Spleen (tissue), 11 donors: ENCODE data around the gene OR10G7. TPM values are rescaled to one million over a fixed set of nuclear protein-coding genes. Genes with fewer than 3 reads are reported as not detected.

Experiments used
- DNase-seq: peaks from one replicate; pipeline ENCODE4 v3.0.0-alpha.2; 2020
- H3K27ac ChIP-seq, 8 donors: fragments of 200-600 bp; sonication (generic) in 7 of 8; 1 replicate in 4 of 8; 2 replicates in 4 of 8; pipeline versions ENCODE4 v1.5.0 to v1.8.0; 2016 to 2021; ENCODE audit warnings: inconsistent platforms in 4 of 8, mild to moderate bottlenecking in 4 of 8, moderate library complexity in 1 of 8
- H3K27me3 ChIP-seq, 7 donors: fragments of 200-600 bp; sonication (generic) in 6 of 7; replicated peaks in 1 of 7; 1 replicate in 4 of 7; 2 replicates in 3 of 7; pipeline versions ENCODE4 v1.5.0 to v1.8.0; 2016 to 2021; ENCODE audit warnings: inconsistent platforms in 3 of 7, mild to moderate bottlenecking in 1 of 7
- H3K36me3 ChIP-seq, 6 donors: fragments of 200-600 bp; sonication (generic) in 5 of 6; 1 replicate in 4 of 6; 2 replicates in 2 of 6; pipeline versions ENCODE4 v1.5.0 to v1.8.0; 2016 to 2021; ENCODE audit warnings: inconsistent platforms in 2 of 6
- H3K4me1 ChIP-seq, 6 donors: fragments of 200-600 bp; sonication (generic) in 5 of 6; 1 replicate in 3 of 6; 2 replicates in 3 of 6; pipeline versions ENCODE4 v1.5.0 to v1.8.0; 2016 to 2021; ENCODE audit warnings: inconsistent platforms in 3 of 6
- H3K4me3 ChIP-seq, 8 donors: fragments of 200-600 bp; sonication (generic) in 7 of 8; 1 replicate in 4 of 8; 2 replicates in 4 of 8; pipeline versions ENCODE4 v1.5.0 to v1.8.0; 2016 to 2021; ENCODE audit warnings: inconsistent platforms in 4 of 8, mild to moderate bottlenecking in 4 of 8, moderate library complexity in 2 of 8
- H3K9me3 ChIP-seq, 8 donors: fragments of 200-600 bp; sonication (generic) in 7 of 8; 1 replicate in 4 of 8; 2 replicates in 4 of 8; pipeline versions ENCODE4 v1.5.0 to v1.8.0; 2016 to 2021; ENCODE audit warnings: inconsistent platforms in 4 of 8
- CTCF ChIP-seq, 11 experiments: fragments of 200-600 bp in 7 of 11; fragments of 450-650 bp in 4 of 11; sonication (generic) in 4 of 11; IDR thresholded peaks in 8 of 11; conservative IDR thresholded peaks in 3 of 11; 1 replicate in 7 of 11; 2 replicates in 4 of 11; pipeline versions ENCODE4 v1.4.0 to v1.8.0; 2016 to 2021; ENCODE audit warnings: antibody characterized with exemption in 11 of 11, inconsistent platforms in 4 of 11, mild to moderate bottlenecking in 1 of 11
- POLR2A ChIP-seq, 3 donors: fragments of 450-650 bp; IDR thresholded peaks; one replicate each; pipeline ENCODE4 v1.5.1; 2017; ENCODE audit warnings: antibody characterized with exemption in 3 of 3, mild to moderate bottlenecking in 1 of 3
- POLR2AphosphoS5 ChIP-seq, 3 donors: sonication (generic); formaldehyde crosslinking; IDR thresholded peaks; one replicate each; pipeline ENCODE4 v1.5.1; 2017; ENCODE audit warnings: antibody characterized with exemption in 3 of 3
- WGBS, 5 donors: extraction: QIAGEN DNeasy Blood & Tissue Kit in 3 of 5; methylation state at CpG; one replicate each; pipeline versions ENCODE4 v1.1.5 to v1.1.7; 2013 to 2018; 5-methylcytosine and 5-hydroxymethylcytosine counted together
- intact Hi-C: fragments of 100-400 bp; cut with DNase I; formaldehyde crosslinking; loops from one replicate; pipeline ENCODE4 v1.15.0; 2023; ENCODE audit warnings: low total_unique reads
- polyA plus RNA-seq, 3 donors: library from polyadenylated mRNA; stranded (reverse); fragments of 200-250 nt; gene quantifications; one replicate each; pipeline ENCODE4 v1.2.1, GENCODE V29; 2013
- total RNA-seq, 7 donors: library from RNA; depleted of rRNA in 3 of 7; stranded (reverse); fragments of >200 nt in 3 of 7; fragmentation: NEBNext Ultra II Directional in 4 of 7; extraction: Animal tissue kit (Norgen Biotek cat#: 25700) in 4 of 7; gene quantifications; one replicate each; pipeline versions ENCODE4 v1.1.0 to v1.2.1, GENCODE V29; 2016 to 2021
- donor health status: healthy with polysubstance abuse.
- donor health status: DM: no; HTN: no; CAD: no; lungs with moderate emphysema.
- donor health status: DM: no; HTN: no; CAD: no.
- donor health status: Bipolar disorder and iron deficiency.
- donor health status: healthy.
- donor health status: DM: no; HTN: no; CAD: no.
- donor health status: DM: yes; HTN: yes; CAD: no.

OR10G7 gene
- total and polyA plus RNA-seq, 10 donors: not detected

- Histone ChIP-seq H3K9me3 (no peaks in the 10 kb centered on the region), H3K4me1 (peaks cover 0 to 18% (median 13%) of the 10 kb centered on the region in 6 donors), H3K27ac (no peak overlapping the region), H3K27me3 (peaks cover 0 to 31% (median 8%) of the 10 kb centered on the region in 7 donors), H3K36me3 (no peaks in the 10 kb centered on the region), H3K4me3 (no peak overlapping the region)
- TF ChIP-seq POLR2AphosphoS5 (IDR thresholded peaks at IDR 0.05) (no peak), CTCF (IDR thresholded peaks at IDR 0.05 in 8 of 11, conservative IDR thresholded peaks at IDR 0.05 in 3 of 11) (no peak), POLR2A (IDR thresholded peaks at IDR 0.05) (no peak)
- no peak for DNase-seq
- intact Hi-C loops: loop anchor here (5.0 kb wide), 1 partner anchor 114 kb away; no protein-coding TSS in a partner anchor
- 80 to 90% (median 86%) methylated on average over 2 of the region's 2 CpGs for WGBS, 5 donors
Observed at GRCh38 chr11:124078591-124078990, 37.5 kb upstream of the OR10G7 start.

GRCh38 chr11:124077266-124077665 is 36.1 kb upstream of the OR10G7 start:
- TF ChIP-seq POLR2AphosphoS5 (IDR thresholded peaks at IDR 0.05) (no peak), POLR2A (IDR thresholded peaks at IDR 0.05) (no peak), CTCF (IDR thresholded peaks at IDR 0.05 in 8 of 11, conservative IDR thresholded peaks at IDR 0.05 in 3 of 11) (no peak)
- H3K4me1 ChIP-seq: peaks cover 0 to 18% (median 13%) of the 10 kb centered on the region in 6 donors
- no peak for DNase-seq
- 33 to 97% (median 88%) methylated on average over 1 of the region's 1 CpG for WGBS, 5 donors
- H3K36me3 ChIP-seq: no peaks in the 10 kb centered on the region
- no peaks in the 10 kb centered on the region for H3K9me3 ChIP-seq
- H3K27ac ChIP-seq: no peak overlapping the region
- no peak overlapping the region for H3K4me3 ChIP-seq
- peaks cover 0 to 25% (median 8%) of the 10 kb centered on the region in 7 donors for H3K27me3 ChIP-seq
- intact Hi-C loops: loop anchor here (5.0 kb wide), 1 partner anchor 115 kb away; no protein-coding TSS in a partner anchor

- peaks cover 0 to 28% (median 8%) of the 10 kb centered on the region in 7 donors for H3K27me3 ChIP-seq
- no peaks in the 10 kb centered on the region for H3K9me3 ChIP-seq
- intact Hi-C loops: loop anchor here (5.0 kb wide), 1 partner anchor 116 kb away; no protein-coding TSS in a partner anchor
- TF ChIP-seq POLR2AphosphoS5 (IDR thresholded peaks at IDR 0.05) (peak in 1 of 3 donors; percentile 35), POLR2A (IDR thresholded peaks at IDR 0.05) (no peak), CTCF (IDR thresholded peaks at IDR 0.05 in 8 of 11, conservative IDR thresholded peaks at IDR 0.05 in 3 of 11) (no peak)
- H3K36me3 ChIP-seq: no peaks in the 10 kb centered on the region
- DNase-seq: peak; percentile 77
- peak overlapping the region in 7 of 8 donors; percentile 27 to 69 (median 34) for H3K4me3 ChIP-seq
- peaks cover 0 to 26% (median 19%) of the 10 kb centered on the region in 6 donors for H3K4me1 ChIP-seq
- WGBS, 5 donors: 8 to 14% (median 11%) methylated on average over 13 to 36 of the region's 36 CpGs
- H3K27ac ChIP-seq: peak overlapping the region in 3 of 8 donors; percentile 10 to 32 (median 27)
Observed at GRCh38 chr11:124075841-124076651, 34.9 kb upstream of the OR10G7 start.

GRCh38 chr11:124075492-124075840 is 34.3 kb upstream of the OR10G7 start:
- H3K27ac ChIP-seq: peak overlapping the region in 1 of 8 donors; percentile 27
- intact Hi-C loops: loop anchor here (5.0 kb wide), 1 partner anchor 117 kb away; no protein-coding TSS in a partner anchor
- peaks cover 0 to 31% (median 25%) of the 10 kb centered on the region in 6 donors for H3K4me1 ChIP-seq
- 86 to 92% (median 90%) methylated on average over 4 to 6 of the region's 6 CpGs for WGBS, 5 donors
- no peak for TF ChIP-seq POLR2A (IDR thresholded peaks at IDR 0.05)
- no peaks in the 10 kb centered on the region for H3K36me3 ChIP-seq
- peak overlapping the region in 4 of 8 donors; percentile 34 to 69 (median 40) for H3K4me3 ChIP-seq
- DNase-seq: no peak
- no peaks in the 10 kb centered on the region for H3K9me3 ChIP-seq
- peaks cover 0 to 29% (median 8%) of the 10 kb centered on the region in 7 donors for H3K27me3 ChIP-seq
